Non-pigmented ciliary epithelial cell (primary cell): Measurements from ENCODE around the gene PRAMEF1.
"Not testable (repeated sequence)": the region's sequence is repeated elsewhere in the genome, so short reads cannot be mapped to it uniquely, and the experiment has no call there.

Source experiments
- DNase-seq: peaks from one replicate; pipeline ENCODE4 v3.0.0-alpha.2; 2010; ENCODE audit warnings: low read depth

The PRAMEF1 gene

GRCh38 chr1:12776801-12777557 is 14.2 kb upstream of the PRAMEF1 start:
- no peak for DNase-seq

GRCh38 chr1:12778061-12778460 is 13.1 kb upstream of the PRAMEF1 start:
- DNase-seq = no peak

- DNase-seq = no peak
Measured at GRCh38 chr1:12778907-12779306, 12.3 kb upstream of the PRAMEF1 start.

DNA sequence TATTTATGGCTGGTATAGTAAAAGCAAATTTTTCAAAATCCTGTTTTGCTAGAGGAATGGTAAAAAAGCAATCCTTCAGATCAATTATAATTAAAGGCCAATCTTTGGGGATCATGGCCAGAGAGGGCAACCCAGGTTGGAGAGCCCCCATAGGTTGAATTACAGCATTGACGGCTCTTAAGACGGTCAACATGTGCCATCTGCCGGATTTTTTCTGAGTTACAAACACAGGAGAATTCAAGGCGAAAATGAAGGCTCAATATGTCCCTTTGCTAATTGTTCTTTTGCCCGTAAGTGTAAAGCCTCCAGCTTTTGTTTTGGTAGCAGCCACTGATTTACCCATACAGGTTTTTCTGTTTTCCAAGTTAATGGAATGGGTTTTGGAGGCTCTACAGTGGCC is 9.7 kb upstream of the PRAMEF1 start:
- not testable (repeated sequence) for DNase-seq

DNA sequence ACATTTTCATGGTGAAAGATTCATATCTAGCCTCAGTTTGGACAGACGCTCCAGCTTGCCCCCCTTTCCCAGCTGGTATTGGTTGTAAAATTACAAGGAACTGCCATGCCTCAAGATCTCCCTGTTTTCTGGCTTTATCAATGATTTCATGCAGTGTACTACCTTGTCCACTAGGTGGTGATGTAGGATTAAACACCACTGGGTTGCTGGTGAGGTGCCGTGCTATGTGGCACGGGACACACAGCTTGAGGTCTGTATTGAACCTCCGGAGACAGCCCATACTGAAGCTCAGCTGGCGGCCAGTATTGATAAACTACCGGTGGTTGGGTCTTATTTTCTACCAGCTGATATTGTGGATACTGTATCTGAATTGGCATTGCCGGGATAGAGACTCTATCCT is 7.4 kb upstream of the PRAMEF1 start:
- not testable (repeated sequence) for DNase-seq

- DNase-seq = not testable (repeated sequence)
Measured at GRCh38 chr1:12784729-12785128, 6.5 kb upstream of the PRAMEF1 start.

DNA sequence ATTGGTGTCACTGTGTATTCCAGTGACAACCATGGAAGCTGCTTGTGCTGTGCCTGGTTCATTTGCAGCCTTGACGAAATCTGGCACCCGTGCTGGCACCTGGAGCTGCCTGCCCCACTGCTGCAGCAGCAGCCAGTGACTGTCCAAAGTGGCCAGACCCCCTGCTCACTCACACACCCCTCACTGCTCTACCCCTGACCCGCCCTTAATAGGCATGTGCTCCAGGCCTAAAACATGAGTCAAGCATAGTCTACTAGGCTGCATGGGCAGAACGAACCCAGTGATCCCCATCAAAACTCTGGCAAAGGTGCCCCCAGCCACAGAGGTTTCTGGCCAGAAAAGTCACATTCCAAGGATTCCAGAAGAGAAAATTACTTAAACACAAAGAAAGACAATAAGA is 7.7 kb downstream of the PRAMEF1 start:
- no peak for DNase-seq

DNA sequence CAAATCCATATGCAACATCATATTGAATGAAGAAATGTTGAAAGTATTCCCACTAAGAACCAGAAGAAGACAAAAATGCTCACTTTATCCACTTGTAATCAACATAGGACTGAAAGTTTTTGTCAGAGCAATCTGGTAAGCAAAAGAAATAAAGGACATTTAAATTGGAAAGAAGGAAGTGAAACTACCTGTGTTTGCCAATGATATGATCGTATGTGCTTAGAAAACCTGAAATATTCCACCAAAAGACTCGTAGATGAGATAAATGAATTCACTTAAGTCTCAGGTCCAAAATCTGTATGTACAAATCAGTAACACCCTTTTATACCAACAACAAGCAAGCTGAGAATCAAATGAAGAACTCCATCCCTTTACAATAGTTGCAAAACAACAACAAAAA is 8.5 kb downstream of the PRAMEF1 start:
- no peak for DNase-seq

- DNase-seq = no peak
Measured at GRCh38 chr1:12809933-12810332, 18.7 kb downstream of the PRAMEF1 start.

GRCh38 chr1:12810691-12811408 is 19.7 kb downstream of the PRAMEF1 start:
- no peak for DNase-seq

DNA sequence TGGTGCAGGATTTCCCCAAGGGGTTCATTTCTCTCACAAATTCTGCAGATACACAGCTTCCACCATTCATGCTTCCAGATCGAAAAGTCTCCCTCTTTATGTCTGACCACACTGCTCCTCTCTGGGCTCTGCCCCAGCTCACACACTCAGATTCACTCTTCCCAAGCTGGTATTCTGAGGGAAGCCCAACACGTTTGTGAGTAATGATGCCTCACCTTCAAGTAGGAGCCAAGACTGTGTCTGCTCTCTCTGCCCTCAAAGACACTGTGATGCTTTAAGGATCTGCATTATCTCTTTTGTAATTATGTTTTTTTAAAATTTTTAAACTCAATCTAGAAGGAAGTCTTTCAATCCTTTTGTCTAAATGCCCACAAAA is 20.2 kb downstream of the PRAMEF1 start:
- no peak for DNase-seq

DNA sequence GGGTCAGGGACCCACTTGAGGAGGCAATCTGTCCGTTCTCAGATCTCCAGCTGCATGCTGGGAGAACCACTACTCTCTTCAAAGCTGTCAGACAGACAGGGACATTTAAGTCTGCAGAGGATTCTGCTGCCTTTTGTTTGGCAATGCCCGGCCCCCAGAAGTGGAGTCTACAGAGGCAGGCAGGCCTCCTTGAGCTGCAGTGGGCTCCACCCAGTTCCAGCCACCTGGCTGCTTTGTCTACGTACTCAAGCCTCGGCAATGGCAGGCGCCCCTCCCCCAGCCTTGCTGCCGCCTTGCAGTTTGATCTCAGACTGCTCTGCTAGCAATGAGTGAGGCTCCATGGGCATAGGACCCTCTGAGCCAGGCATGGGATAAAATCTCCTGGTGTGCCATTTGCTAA is 27.9 kb downstream of the PRAMEF1 start:
- DNase-seq = not testable (repeated sequence)

GRCh38 chr1:12831310-12831709 is 40.1 kb downstream of the PRAMEF1 start, which contains the start of gene PRAMEF11:
Gene PRAMEF11, minus strand, starts transcription at chr1:12831410. Its CDS starts 2,621 bp downstream, at chr1:12828789.
- not testable (repeated sequence) for DNase-seq

- DNase-seq = not testable (repeated sequence)
Measured at GRCh38 chr1:12833251-12833650, 42.1 kb downstream of the PRAMEF1 start.
